ENCODE measurements around the gene LCMT1.
"Not testable (repeated sequence)": the region's sequence is repeated elsewhere in the genome, so short reads cannot be mapped to it uniquely, and the experiment has no call there.

LCMT1 gene

GRCh38 chr16:25165284-25165683, 53.7 kb downstream of the LCMT1 start:
- Mint-ChIP-seq H3K27ac (no peak overlapping the region), H3K36me3 (ENCODE audit: low read depth) (peaks cover 83% of the 10 kb centered on the region)

GRCh38 chr16:25167920-25168319, 56.4 kb downstream of the LCMT1 start:
- H3K27ac Mint-ChIP-seq; H3K4me3 Mint-ChIP-seq; H3K27me3 Mint-ChIP-seq (ENCODE audit: low read depth, poor library complexity); DNase-seq; H3K4me1 Mint-ChIP-seq; H3K9me3 Mint-ChIP-seq: not testable (repeated sequence)
- peaks cover 78% of the 10 kb centered on the region for H3K36me3 Mint-ChIP-seq (ENCODE audit: low read depth)

More at GRCh38 chr16:25165284-25165683, 53.7 kb downstream of the LCMT1 start:
- H3K4me3 Mint-ChIP-seq: no peak overlapping the region
- no peak for TF ChIP-seq CTCF (IDR thresholded peaks at IDR 0.05)
- no peak for DNase-seq
- peaks cover 3% of the 10 kb centered on the region for H3K27me3 Mint-ChIP-seq (ENCODE audit: low read depth, poor library complexity)
- no peaks in the 10 kb centered on the region for H3K4me1 Mint-ChIP-seq
- no peaks in the 10 kb centered on the region for H3K9me3 Mint-ChIP-seq

- peaks cover 65% of the 10 kb centered on the region for H3K36me3 Mint-ChIP-seq (ENCODE audit: low read depth)
- no peak for TF ChIP-seq CTCF (IDR thresholded peaks at IDR 0.05)
- H3K27me3 Mint-ChIP-seq (ENCODE audit: low read depth, poor library complexity): peaks cover 3% of the 10 kb centered on the region
- no peaks in the 10 kb centered on the region for H3K9me3 Mint-ChIP-seq
- H3K4me3 Mint-ChIP-seq: no peak overlapping the region
- H3K27ac Mint-ChIP-seq: no peak overlapping the region
- H3K4me1 Mint-ChIP-seq: no peaks in the 10 kb centered on the region
- no peak for DNase-seq
Measured at GRCh38 chr16:25171390-25171789, 59.8 kb downstream of the LCMT1 start.

GRCh38 chr16:25172831-25173230, 61.3 kb downstream of the LCMT1 start:
- no peak for DNase-seq
- H3K36me3 Mint-ChIP-seq (ENCODE audit: low read depth): peaks cover 62% of the 10 kb centered on the region
- TF ChIP-seq CTCF (IDR thresholded peaks at IDR 0.05): no peak
- H3K27me3 Mint-ChIP-seq (ENCODE audit: low read depth, poor library complexity): no peaks in the 10 kb centered on the region
- H3K4me3 Mint-ChIP-seq: no peak overlapping the region
- peaks cover 5% of the 10 kb centered on the region for H3K4me1 Mint-ChIP-seq
- no peaks in the 10 kb centered on the region for H3K9me3 Mint-ChIP-seq
- H3K27ac Mint-ChIP-seq: no peak overlapping the region

- Mint-ChIP-seq H3K36me3 (ENCODE audit: low read depth) (peaks cover 63% of the 10 kb centered on the region), H3K27me3 (ENCODE audit: low read depth, poor library complexity) (no peaks in the 10 kb centered on the region), H3K4me1 (peaks cover 13% of the 10 kb centered on the region), H3K9me3 (no peaks in the 10 kb centered on the region), H3K4me3 (no peak overlapping the region), H3K27ac (no peak overlapping the region)
- DNase-seq: no peak
- TF ChIP-seq CTCF (IDR thresholded peaks at IDR 0.05): no peak
Measured at GRCh38 chr16:25174285-25174684, 62.7 kb downstream of the LCMT1 start.

- DNase-seq: no peak
Measured at GRCh38 chr16:25176136-25176535, 64.6 kb downstream of the LCMT1 start.

More at GRCh38 chr16:25176136-25176535, 64.6 kb downstream of the LCMT1 start:
- Mint-ChIP-seq H3K36me3 (ENCODE audit: low read depth) (peaks cover 47% of the 10 kb centered on the region), H3K4me3 (no peak overlapping the region), H3K27ac (no peak overlapping the region), H3K9me3 (no peaks in the 10 kb centered on the region), H3K4me1 (peaks cover 13% of the 10 kb centered on the region), H3K27me3 (ENCODE audit: low read depth, poor library complexity) (no peaks in the 10 kb centered on the region)
- TF ChIP-seq CTCF (IDR thresholded peaks at IDR 0.05): no peak

Measured in nephron progenitor cell (in vitro differentiated cells).